Thyroid gland (tissue), 4 donors: ENCODE measurements around the gene PTPN6.

Experiments
- POLR2A ChIP-seq, 2 donors: fragments of 450-650 bp; IDR thresholded peaks; one replicate each; pipeline ENCODE4 v1.6.1; 2017; ENCODE audit warnings: antibody characterized with exemption in 2 of 2, mild to moderate bottlenecking in 2 of 2, moderate library complexity in 1 of 2
- TF ChIP-seq, protein P1 (sequence below), 6 experiments: fragments of 200-600 bp in 3 of 6; fragments of 450-650 bp in 3 of 6; sonication (generic) in 3 of 6; IDR thresholded peaks; one replicate each; pipeline ENCODE4 v1.5.1; 2016 to 2019; ENCODE audit warnings: antibody characterized with exemption in 6 of 6, mild to moderate bottlenecking in 2 of 6, inconsistent platforms in 1 of 6, moderate library complexity in 1 of 6

- TF ChIP-seq, protein P1, sequence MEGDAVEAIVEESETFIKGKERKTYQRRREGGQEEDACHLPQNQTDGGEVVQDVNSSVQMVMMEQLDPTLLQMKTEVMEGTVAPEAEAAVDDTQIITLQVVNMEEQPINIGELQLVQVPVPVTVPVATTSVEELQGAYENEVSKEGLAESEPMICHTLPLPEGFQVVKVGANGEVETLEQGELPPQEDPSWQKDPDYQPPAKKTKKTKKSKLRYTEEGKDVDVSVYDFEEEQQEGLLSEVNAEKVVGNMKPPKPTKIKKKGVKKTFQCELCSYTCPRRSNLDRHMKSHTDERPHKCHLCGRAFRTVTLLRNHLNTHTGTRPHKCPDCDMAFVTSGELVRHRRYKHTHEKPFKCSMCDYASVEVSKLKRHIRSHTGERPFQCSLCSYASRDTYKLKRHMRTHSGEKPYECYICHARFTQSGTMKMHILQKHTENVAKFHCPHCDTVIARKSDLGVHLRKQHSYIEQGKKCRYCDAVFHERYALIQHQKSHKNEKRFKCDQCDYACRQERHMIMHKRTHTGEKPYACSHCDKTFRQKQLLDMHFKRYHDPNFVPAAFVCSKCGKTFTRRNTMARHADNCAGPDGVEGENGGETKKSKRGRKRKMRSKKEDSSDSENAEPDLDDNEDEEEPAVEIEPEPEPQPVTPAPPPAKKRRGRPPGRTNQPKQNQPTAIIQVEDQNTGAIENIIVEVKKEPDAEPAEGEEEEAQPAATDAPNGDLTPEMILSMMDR (IDR thresholded peaks at IDR 0.05) = no peak
- no peak for TF ChIP-seq POLR2A (IDR thresholded peaks at IDR 0.05)
Observed at GRCh38 chr12:6965714-6966113, 14.6 kb downstream of the PTPN6 start.
